ENCODE results near the gene HECW1. TPM values are rescaled to one million over a fixed set of nuclear protein-coding genes. Genes with fewer than 3 reads are reported as not detected.

HECW1 gene
- total and polyA plus RNA-seq, 4 donors = 0.05 TPM; not detected in 3

DNA sequence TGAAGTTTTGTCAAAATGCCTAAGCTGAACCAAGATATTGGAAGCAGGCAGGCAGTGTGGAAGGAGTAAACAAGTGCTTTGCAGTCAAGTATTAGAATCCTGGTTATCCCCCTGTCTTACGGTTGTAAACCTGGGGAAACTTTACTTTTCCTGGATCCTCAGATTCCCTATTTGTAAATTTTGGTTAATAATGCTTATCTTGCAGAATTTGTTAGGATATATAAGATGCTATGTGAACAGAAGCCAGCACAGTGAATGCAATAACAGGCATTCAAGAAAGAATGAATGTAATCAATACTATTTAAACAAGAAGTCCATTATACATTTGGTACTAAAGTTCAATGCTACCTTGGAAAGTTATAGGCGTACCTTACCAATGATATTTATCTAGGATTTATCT, 378.7 kb downstream of the HECW1 start:
- WGBS = 95% methylated on average over 2 of the region's 2 CpGs
- no peaks in the 10 kb centered on the region for H3K9me3 ChIP-seq (ENCODE audit: control insufficient read depth in 4 of 4, low read length in 3 of 4)
- no peak for TF ChIP-seq YY1 (IDR thresholded peaks at IDR 0.05)
- no peak for TF ChIP-seq FOXA2 (IDR thresholded peaks at IDR 0.05)
- no peak for TF ChIP-seq RAD21 (IDR thresholded peaks at IDR 0.05)
- no peak for TF ChIP-seq SP1 (IDR thresholded peaks at IDR 0.05)
- TF ChIP-seq FOXA1 (IDR thresholded peaks at IDR 0.05) = no peak
- TF ChIP-seq, protein P1, sequence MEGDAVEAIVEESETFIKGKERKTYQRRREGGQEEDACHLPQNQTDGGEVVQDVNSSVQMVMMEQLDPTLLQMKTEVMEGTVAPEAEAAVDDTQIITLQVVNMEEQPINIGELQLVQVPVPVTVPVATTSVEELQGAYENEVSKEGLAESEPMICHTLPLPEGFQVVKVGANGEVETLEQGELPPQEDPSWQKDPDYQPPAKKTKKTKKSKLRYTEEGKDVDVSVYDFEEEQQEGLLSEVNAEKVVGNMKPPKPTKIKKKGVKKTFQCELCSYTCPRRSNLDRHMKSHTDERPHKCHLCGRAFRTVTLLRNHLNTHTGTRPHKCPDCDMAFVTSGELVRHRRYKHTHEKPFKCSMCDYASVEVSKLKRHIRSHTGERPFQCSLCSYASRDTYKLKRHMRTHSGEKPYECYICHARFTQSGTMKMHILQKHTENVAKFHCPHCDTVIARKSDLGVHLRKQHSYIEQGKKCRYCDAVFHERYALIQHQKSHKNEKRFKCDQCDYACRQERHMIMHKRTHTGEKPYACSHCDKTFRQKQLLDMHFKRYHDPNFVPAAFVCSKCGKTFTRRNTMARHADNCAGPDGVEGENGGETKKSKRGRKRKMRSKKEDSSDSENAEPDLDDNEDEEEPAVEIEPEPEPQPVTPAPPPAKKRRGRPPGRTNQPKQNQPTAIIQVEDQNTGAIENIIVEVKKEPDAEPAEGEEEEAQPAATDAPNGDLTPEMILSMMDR (IDR thresholded peaks at IDR 0.05; ENCODE audit: low read depth, low read length, missing input control) = no peak
- no peak for TF ChIP-seq GABPA (IDR thresholded peaks at IDR 0.05 in 1 of 2, conservative IDR thresholded peaks at IDR 0.05 in 1 of 2)
- TF ChIP-seq, protein P2, sequence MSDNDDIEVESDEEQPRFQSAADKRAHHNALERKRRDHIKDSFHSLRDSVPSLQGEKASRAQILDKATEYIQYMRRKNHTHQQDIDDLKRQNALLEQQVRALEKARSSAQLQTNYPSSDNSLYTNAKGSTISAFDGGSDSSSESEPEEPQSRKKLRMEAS (IDR thresholded peaks at IDR 0.05) = no peak
- TF ChIP-seq, protein P3, sequence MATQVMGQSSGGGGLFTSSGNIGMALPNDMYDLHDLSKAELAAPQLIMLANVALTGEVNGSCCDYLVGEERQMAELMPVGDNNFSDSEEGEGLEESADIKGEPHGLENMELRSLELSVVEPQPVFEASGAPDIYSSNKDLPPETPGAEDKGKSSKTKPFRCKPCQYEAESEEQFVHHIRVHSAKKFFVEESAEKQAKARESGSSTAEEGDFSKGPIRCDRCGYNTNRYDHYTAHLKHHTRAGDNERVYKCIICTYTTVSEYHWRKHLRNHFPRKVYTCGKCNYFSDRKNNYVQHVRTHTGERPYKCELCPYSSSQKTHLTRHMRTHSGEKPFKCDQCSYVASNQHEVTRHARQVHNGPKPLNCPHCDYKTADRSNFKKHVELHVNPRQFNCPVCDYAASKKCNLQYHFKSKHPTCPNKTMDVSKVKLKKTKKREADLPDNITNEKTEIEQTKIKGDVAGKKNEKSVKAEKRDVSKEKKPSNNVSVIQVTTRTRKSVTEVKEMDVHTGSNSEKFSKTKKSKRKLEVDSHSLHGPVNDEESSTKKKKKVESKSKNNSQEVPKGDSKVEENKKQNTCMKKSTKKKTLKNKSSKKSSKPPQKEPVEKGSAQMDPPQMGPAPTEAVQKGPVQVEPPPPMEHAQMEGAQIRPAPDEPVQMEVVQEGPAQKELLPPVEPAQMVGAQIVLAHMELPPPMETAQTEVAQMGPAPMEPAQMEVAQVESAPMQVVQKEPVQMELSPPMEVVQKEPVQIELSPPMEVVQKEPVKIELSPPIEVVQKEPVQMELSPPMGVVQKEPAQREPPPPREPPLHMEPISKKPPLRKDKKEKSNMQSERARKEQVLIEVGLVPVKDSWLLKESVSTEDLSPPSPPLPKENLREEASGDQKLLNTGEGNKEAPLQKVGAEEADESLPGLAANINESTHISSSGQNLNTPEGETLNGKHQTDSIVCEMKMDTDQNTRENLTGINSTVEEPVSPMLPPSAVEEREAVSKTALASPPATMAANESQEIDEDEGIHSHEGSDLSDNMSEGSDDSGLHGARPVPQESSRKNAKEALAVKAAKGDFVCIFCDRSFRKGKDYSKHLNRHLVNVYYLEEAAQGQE (IDR thresholded peaks at IDR 0.05) = no peak
- TF ChIP-seq, protein P4, sequence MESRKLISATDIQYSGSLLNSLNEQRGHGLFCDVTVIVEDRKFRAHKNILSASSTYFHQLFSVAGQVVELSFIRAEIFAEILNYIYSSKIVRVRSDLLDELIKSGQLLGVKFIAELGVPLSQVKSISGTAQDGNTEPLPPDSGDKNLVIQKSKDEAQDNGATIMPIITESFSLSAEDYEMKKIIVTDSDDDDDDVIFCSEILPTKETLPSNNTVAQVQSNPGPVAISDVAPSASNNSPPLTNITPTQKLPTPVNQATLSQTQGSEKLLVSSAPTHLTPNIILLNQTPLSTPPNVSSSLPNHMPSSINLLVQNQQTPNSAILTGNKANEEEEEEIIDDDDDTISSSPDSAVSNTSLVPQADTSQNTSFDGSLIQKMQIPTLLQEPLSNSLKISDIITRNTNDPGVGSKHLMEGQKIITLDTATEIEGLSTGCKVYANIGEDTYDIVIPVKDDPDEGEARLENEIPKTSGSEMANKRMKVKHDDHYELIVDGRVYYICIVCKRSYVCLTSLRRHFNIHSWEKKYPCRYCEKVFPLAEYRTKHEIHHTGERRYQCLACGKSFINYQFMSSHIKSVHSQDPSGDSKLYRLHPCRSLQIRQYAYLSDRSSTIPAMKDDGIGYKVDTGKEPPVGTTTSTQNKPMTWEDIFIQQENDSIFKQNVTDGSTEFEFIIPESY (IDR thresholded peaks at IDR 0.05) = no peak

DNA sequence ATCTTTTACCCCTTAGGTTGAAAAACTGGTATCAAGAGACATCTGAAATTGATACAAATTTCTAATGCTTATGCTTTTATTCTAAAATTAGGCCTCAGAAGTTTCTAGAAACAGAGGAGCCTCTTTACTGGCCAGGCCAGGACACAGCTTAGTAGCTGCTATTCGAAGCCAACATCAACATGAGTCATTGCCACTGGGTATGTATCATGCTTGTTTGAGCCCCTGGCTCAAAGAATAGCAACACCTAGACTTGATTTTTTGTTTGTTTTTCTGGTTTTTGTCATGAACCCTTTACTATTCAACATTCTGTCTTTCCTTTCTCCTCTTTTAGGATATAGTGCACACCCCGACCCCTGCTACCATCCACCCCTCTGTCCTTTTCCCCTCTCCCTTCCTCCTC, 379.5 kb downstream of the HECW1 start:
- Histone ChIP-seq H3K9ac (ENCODE audit: low read depth in 1 of 2, low read length in 2 of 2) (no peak overlapping the region), H3K27ac (ENCODE audit: low read depth in 1 of 2, low read length in 2 of 2) (no peak overlapping the region), H3K27me3 (ENCODE audit: control insufficient read depth in 4 of 4, insufficient read depth in 4 of 4, low read length in 3 of 4) (no peaks in the 10 kb centered on the region), H3K4me3 (ENCODE audit: low read depth in 1 of 3, low read length in 3 of 3) (no peak overlapping the region), H3K4me1 (ENCODE audit: control insufficient read depth in 4 of 4, insufficient read depth in 4 of 4, low read length in 3 of 4) (peaks cover 0 to 30% (median 23%) of the 10 kb centered on the region in 4 donors), H3K36me3 (ENCODE audit: control insufficient read depth in 4 of 4, insufficient read depth in 3 of 4, low read depth in 1 of 4, low read length in 3 of 4) (no peaks in the 10 kb centered on the region), H3K9me3 (ENCODE audit: control insufficient read depth in 4 of 4, low read length in 3 of 4) (no peaks in the 10 kb centered on the region)
- 80% methylated on average over 2 of the region's 2 CpGs for WGBS
- TF ChIP-seq FOXA1 (IDR thresholded peaks at IDR 0.05) = no peak
- no peak for TF ChIP-seq HNF4G (IDR thresholded peaks at IDR 0.05)
- no peak for TF ChIP-seq JUND (IDR thresholded peaks at IDR 0.05)
- no peak for DNase-seq (ENCODE audit: low spot score)

More for the DNA sequence above, 378.7 kb downstream of the HECW1 start:
- no peak for DNase-seq (ENCODE audit: low spot score)
- Histone ChIP-seq H3K36me3 (ENCODE audit: control insufficient read depth in 4 of 4, insufficient read depth in 3 of 4, low read depth in 1 of 4, low read length in 3 of 4) (no peaks in the 10 kb centered on the region), H3K4me3 (ENCODE audit: low read depth in 1 of 3, low read length in 3 of 3) (no peak overlapping the region), H3K27me3 (ENCODE audit: control insufficient read depth in 4 of 4, insufficient read depth in 4 of 4, low read length in 3 of 4) (no peaks in the 10 kb centered on the region), H3K4me1 (ENCODE audit: control insufficient read depth in 4 of 4, insufficient read depth in 4 of 4, low read length in 3 of 4) (peaks cover 0 to 34% (median 27%) of the 10 kb centered on the region in 4 donors), H3K27ac (ENCODE audit: low read depth in 1 of 2, low read length in 2 of 2) (no peak overlapping the region), H3K9ac (ENCODE audit: low read depth in 1 of 2, low read length in 2 of 2) (no peak overlapping the region)
